Trophoblast cell (in vitro differentiated cells and primary cell): ENCODE measurements around the gene MLST8.

ENCODE experiments used
- DNase-seq, 2 donors: peaks; one replicate each; pipeline ENCODE4 v3.0.0-alpha.2; 2016
- H2AFZ ChIP-seq: 2 replicates; pipeline ENCODE4 v1.6.1; 2013; ENCODE audit warnings: low read length, moderate library complexity, mild to moderate bottlenecking; ENCODE audit not compliant: insufficient read depth, poor library complexity
- H2AK5ac ChIP-seq: 2 replicates; pipeline ENCODE4 v1.6.1; 2013; ENCODE audit warnings: mild to moderate bottlenecking, low read length
- H2BK120ac ChIP-seq: 2 replicates; pipeline ENCODE4 v1.6.1; 2013; ENCODE audit warnings: low read length, mild to moderate bottlenecking, moderate library complexity; ENCODE audit not compliant: insufficient read depth, poor library complexity
- H2BK12ac ChIP-seq: 2 replicates; pipeline ENCODE4 v1.6.1; 2013; ENCODE audit warnings: mild to moderate bottlenecking, low read length, moderate library complexity
- H2BK5ac ChIP-seq: 2 replicates; pipeline ENCODE4 v1.6.1; 2013; ENCODE audit warnings: low read length, low read depth, moderate library complexity, mild to moderate bottlenecking; ENCODE audit not compliant: poor library complexity
- H3K14ac ChIP-seq: 2 replicates; pipeline ENCODE4 v1.6.1; 2013; ENCODE audit warnings: mild to moderate bottlenecking, low read length
- H3K18ac ChIP-seq: 2 replicates; pipeline ENCODE4 v1.6.1; 2013; ENCODE audit warnings: mild to moderate bottlenecking, low read length
- H3K23ac ChIP-seq: 2 replicates; pipeline ENCODE4 v1.6.1; 2013; ENCODE audit warnings: low read length
- H3K27ac ChIP-seq: 2 replicates; pipeline ENCODE4 v1.5.1; 2013; ENCODE audit warnings: low read depth, mild to moderate bottlenecking, inconsistent platforms, low read length, moderate library complexity
- H3K27me3 ChIP-seq: 2 replicates; pipeline ENCODE4 v1.6.1; 2013; ENCODE audit warnings: inconsistent platforms, mild to moderate bottlenecking, low read length, moderate library complexity; ENCODE audit not compliant: insufficient read depth
- H3K36me3 ChIP-seq, 2 experiments: 1 replicate in 1 of 2; 2 replicates in 1 of 2; pipeline ENCODE4 v1.6.1; 2013; ENCODE audit warnings: low read length in 2 of 2, mild to moderate bottlenecking in 2 of 2, moderate library complexity in 1 of 2; ENCODE audit not compliant: insufficient read depth in 2 of 2, control insufficient read depth in 1 of 2
- H3K4ac ChIP-seq: 2 replicates; pipeline ENCODE4 v1.6.1; 2013; ENCODE audit warnings: low read depth, mild to moderate bottlenecking, low read length, moderate library complexity
- H3K4me1 ChIP-seq, 2 experiments: 1 replicate in 1 of 2; 2 replicates in 1 of 2; pipeline ENCODE4 v1.6.1; 2013; ENCODE audit warnings: low read length in 2 of 2, mild to moderate bottlenecking in 2 of 2, moderate library complexity in 1 of 2; ENCODE audit not compliant: insufficient read depth in 2 of 2, control insufficient read depth in 1 of 2
- H3K4me2 ChIP-seq: 2 replicates; pipeline ENCODE4 v1.6.1; 2013; ENCODE audit warnings: inconsistent platforms, mild to moderate bottlenecking, low read length, moderate library complexity
- H3K4me3 ChIP-seq: 2 replicates; pipeline ENCODE4 v1.5.1; 2013; ENCODE audit warnings: mild to moderate bottlenecking, low read depth, low read length, inconsistent platforms
- H3K79me1 ChIP-seq: one replicate; pipeline ENCODE4 v1.6.1; 2013; ENCODE audit warnings: low read length
- H3K79me2 ChIP-seq: 2 replicates; pipeline ENCODE4 v1.6.1; 2013; ENCODE audit warnings: low read length, mild to moderate bottlenecking; ENCODE audit not compliant: control insufficient read depth, insufficient read depth, poor library complexity
- H3K9ac ChIP-seq: 2 replicates; pipeline ENCODE4 v1.6.1; 2013; ENCODE audit warnings: mild to moderate bottlenecking, low read length
- H3K9me3 ChIP-seq: 2 replicates; pipeline ENCODE4 v1.6.1; 2013; ENCODE audit warnings: low read depth, mild to moderate bottlenecking, control low read depth, inconsistent platforms, low read length; ENCODE audit not compliant: insufficient read depth
- H4K12ac ChIP-seq: 2 replicates; pipeline ENCODE4 v1.6.1; 2013; ENCODE audit warnings: low read depth, mild to moderate bottlenecking, low read length, moderate library complexity
- H4K8ac ChIP-seq: 2 replicates; pipeline ENCODE4 v1.6.1; 2013; ENCODE audit warnings: low read depth, mild to moderate bottlenecking, low read length, moderate library complexity
- H4K91ac ChIP-seq: one replicate; pipeline ENCODE4 v1.6.1; 2013; ENCODE audit warnings: low read depth, mild to moderate bottlenecking, low read length, moderate library complexity
- WGBS: extraction: QIAGEN DNeasy Blood & Tissue Kit; methylation state at CpG from one replicate; pipeline ENCODE4 v1.1.7; 2013; ENCODE audit warnings: missing lambda C conversion rate; ENCODE audit not compliant: insufficient read length, insufficient coverage; ENCODE audit errors: extremely low coverage; 5-methylcytosine and 5-hydroxymethylcytosine counted together

MLST8 gene

GRCh38 chr16:2206780-2207433 lies 1.7 kb downstream of the MLST8 start:
- no peak overlapping the region for H3K18ac ChIP-seq

DNA sequence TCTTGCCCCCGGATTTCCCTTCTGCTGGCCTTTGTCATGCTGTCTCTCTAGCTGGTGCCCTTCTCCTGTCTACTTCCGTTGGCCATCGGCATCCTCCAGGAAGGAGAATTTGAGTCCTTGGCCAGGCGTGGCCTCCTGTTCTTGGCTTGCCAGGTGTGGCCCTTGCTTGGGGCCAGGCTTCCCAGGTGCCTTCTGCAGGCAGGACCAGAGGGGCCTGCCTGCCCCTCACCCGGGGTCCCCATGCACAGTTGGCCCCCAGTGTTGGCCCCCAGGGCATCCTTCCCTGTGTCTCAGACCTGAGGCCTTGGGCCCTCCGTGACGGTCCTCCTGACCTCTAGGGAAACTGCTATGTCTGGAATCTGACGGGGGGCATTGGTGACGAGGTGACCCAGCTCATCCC lies 2.6 kb downstream of the MLST8 start:
- Histone ChIP-seq H4K8ac (no peak overlapping the region), H3K27ac (no peak overlapping the region), H2BK5ac (no peak overlapping the region), H3K79me1 (peaks cover 15% of the 10 kb centered on the region), H3K23ac (no peak overlapping the region), H2BK12ac (no peak overlapping the region), H3K4me1 (peaks cover 30 to 34% of the 10 kb centered on the region in 2 experiments), H4K91ac (no peak overlapping the region), H4K12ac (no peak overlapping the region), H3K4me2 (no peak overlapping the region), H3K9me3 (no peaks in the 10 kb centered on the region), H3K4me3 (no peak overlapping the region), H2BK120ac (no peak overlapping the region), H3K79me2 (peaks cover 8% of the 10 kb centered on the region), H3K18ac (no peak overlapping the region), H2AFZ (no peak overlapping the region), H3K36me3 (peaks cover 47% of the 10 kb centered on the region in 2 experiments), H3K4ac (no peak overlapping the region), H3K14ac (no peak overlapping the region), H3K27me3 (no peaks in the 10 kb centered on the region), H2AK5ac (no peak overlapping the region), H3K9ac (no peak overlapping the region)
- DNase-seq: no peak
- no CpG with 5 or more reads among the region's 9 CpGs for WGBS

More at GRCh38 chr16:2206780-2207433, 1.7 kb downstream of the MLST8 start:
- peaks cover 8% of the 10 kb centered on the region for H3K79me2 ChIP-seq
- H2BK5ac ChIP-seq: no peak overlapping the region
- no peak overlapping the region for H3K23ac ChIP-seq
- H3K4me3 ChIP-seq: no peak overlapping the region
- no CpG with 5 or more reads among the region's 23 CpGs for WGBS
- no peak overlapping the region for H4K8ac ChIP-seq
- peaks cover 38% of the 10 kb centered on the region in 2 experiments for H3K36me3 ChIP-seq
- no peak overlapping the region for H2AK5ac ChIP-seq
- no peak overlapping the region for H2AFZ ChIP-seq
- H4K91ac ChIP-seq: no peak overlapping the region
- H3K9ac ChIP-seq: no peak overlapping the region
- H3K27ac ChIP-seq: no peak overlapping the region
- H3K14ac ChIP-seq: no peak overlapping the region
- H3K4me1 ChIP-seq: peaks cover 20 to 27% of the 10 kb centered on the region in 2 experiments
- H3K79me1 ChIP-seq: peaks cover 15% of the 10 kb centered on the region
- H3K27me3 ChIP-seq: no peaks in the 10 kb centered on the region
- H2BK12ac ChIP-seq: no peak overlapping the region
- no peak for DNase-seq
- no peak overlapping the region for H2BK120ac ChIP-seq
- no peak overlapping the region for H3K4me2 ChIP-seq
- no peak overlapping the region for H3K4ac ChIP-seq
- no peak overlapping the region for H4K12ac ChIP-seq
- H3K9me3 ChIP-seq: no peaks in the 10 kb centered on the region

DNA sequence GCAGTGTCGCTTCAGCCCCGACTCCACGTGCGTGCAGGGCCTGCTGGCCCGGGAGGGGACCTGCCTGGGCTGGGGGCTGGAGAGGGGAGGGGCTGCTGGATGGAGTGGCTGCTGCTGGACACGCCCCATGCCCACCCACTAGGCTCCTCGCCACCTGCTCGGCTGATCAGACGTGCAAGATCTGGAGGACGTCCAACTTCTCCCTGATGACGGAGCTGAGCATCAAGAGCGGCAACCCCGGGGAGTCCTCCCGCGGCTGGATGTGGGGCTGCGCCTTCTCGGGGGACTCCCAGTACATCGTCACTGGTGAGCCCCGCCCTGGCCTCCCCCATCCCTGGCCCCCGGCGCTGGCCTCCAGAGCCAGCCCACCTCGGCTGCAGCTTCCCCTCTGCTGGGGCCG lies 3.1 kb downstream of the MLST8 start:
- DNase-seq: no peak
- Histone ChIP-seq H3K27ac (no peak overlapping the region), H2BK12ac (no peak overlapping the region), H4K12ac (no peak overlapping the region), H2BK120ac (no peak overlapping the region), H3K27me3 (no peaks in the 10 kb centered on the region), H3K23ac (no peak overlapping the region), H3K18ac (no peak overlapping the region), H3K9me3 (no peaks in the 10 kb centered on the region), H2AFZ (no peak overlapping the region), H3K4me3 (no peak overlapping the region), H3K79me1 (peaks cover 15% of the 10 kb centered on the region), H3K36me3 (peaks cover 49 to 50% of the 10 kb centered on the region in 2 experiments), H4K8ac (no peak overlapping the region), H3K79me2 (peaks cover 9% of the 10 kb centered on the region), H2AK5ac (no peak overlapping the region), H3K14ac (no peak overlapping the region), H3K4me1 (peaks cover 34 to 38% of the 10 kb centered on the region in 2 experiments), H4K91ac (no peak overlapping the region), H3K4ac (no peak overlapping the region), H3K9ac (no peak overlapping the region), H2BK5ac (no peak overlapping the region), H3K4me2 (no peak overlapping the region)
- WGBS: no CpG with 5 or more reads among the region's 23 CpGs

- Histone ChIP-seq H4K12ac (no peak overlapping the region), H3K18ac (no peak overlapping the region), H3K79me2 (peaks cover 10% of the 10 kb centered on the region), H2BK5ac (no peak overlapping the region), H2AK5ac (no peak overlapping the region), H3K23ac (no peak overlapping the region), H3K4me1 (peaks cover 35 to 39% of the 10 kb centered on the region in 2 experiments), H3K27me3 (no peaks in the 10 kb centered on the region), H3K14ac (no peak overlapping the region), H3K79me1 (peaks cover 15% of the 10 kb centered on the region), H3K9me3 (no peaks in the 10 kb centered on the region), H4K91ac (no peak overlapping the region), H2AFZ (no peak overlapping the region), H3K4me2 (no peak overlapping the region), H2BK12ac (no peak overlapping the region), H3K36me3 (peaks cover 49 to 50% of the 10 kb centered on the region in 2 experiments), H3K4ac (no peak overlapping the region), H2BK120ac (no peak overlapping the region), H4K8ac (no peak overlapping the region), H3K27ac (no peak overlapping the region), H3K9ac (no peak overlapping the region), H3K4me3 (no peak overlapping the region)
- WGBS: no CpG with 5 or more reads among the region's 9 CpGs
- no peak for DNase-seq
Observed at GRCh38 chr16:2208772-2209171, 3.5 kb downstream of the MLST8 start.
